OCI-LY3 (cell line): Measurements from ENCODE around the gene ANKRD11.

ENCODE experiments used
- EZH2phosphoT487 ChIP-seq: fragments of 200-600 bp; shearing (Covaris generic); IDR thresholded peaks from 2 replicates; pipeline ENCODE4 v1.6.1; 2018; ENCODE audit warnings: antibody characterized with exemption, mixed run types, low read depth
- TF ChIP-seq, protein P1 (sequence below): fragments of 200-600, 300-600 bp; sonication (generic); IDR thresholded peaks from 2 replicates; pipeline ENCODE4 v1.5.1; 2014; ENCODE audit warnings: antibody characterized with exemption, low read length, low read depth

DNA sequence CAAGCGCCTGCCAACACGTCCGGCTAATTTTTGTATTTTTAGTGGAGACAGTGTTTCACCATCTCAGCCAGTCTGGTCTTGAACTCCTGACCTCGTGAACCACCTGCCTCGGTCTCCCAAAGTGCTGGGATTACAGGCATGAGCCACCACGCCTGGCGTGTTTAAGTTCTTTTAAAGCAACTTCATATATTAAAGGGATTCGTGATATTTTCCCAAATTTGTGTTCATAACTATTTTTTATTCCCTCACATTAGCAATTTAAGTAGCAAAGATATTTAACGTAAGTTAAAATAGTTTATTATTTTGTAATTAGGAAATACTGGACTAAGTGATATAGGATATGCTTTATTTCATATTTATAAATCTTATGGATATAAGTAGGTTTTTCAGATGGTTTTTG, 22.1 kb upstream of the ANKRD11 start:
- TF ChIP-seq, protein P1, sequence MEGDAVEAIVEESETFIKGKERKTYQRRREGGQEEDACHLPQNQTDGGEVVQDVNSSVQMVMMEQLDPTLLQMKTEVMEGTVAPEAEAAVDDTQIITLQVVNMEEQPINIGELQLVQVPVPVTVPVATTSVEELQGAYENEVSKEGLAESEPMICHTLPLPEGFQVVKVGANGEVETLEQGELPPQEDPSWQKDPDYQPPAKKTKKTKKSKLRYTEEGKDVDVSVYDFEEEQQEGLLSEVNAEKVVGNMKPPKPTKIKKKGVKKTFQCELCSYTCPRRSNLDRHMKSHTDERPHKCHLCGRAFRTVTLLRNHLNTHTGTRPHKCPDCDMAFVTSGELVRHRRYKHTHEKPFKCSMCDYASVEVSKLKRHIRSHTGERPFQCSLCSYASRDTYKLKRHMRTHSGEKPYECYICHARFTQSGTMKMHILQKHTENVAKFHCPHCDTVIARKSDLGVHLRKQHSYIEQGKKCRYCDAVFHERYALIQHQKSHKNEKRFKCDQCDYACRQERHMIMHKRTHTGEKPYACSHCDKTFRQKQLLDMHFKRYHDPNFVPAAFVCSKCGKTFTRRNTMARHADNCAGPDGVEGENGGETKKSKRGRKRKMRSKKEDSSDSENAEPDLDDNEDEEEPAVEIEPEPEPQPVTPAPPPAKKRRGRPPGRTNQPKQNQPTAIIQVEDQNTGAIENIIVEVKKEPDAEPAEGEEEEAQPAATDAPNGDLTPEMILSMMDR, result no peak
- TF ChIP-seq EZH2phosphoT487, result no peak
